Fibroblast of lung (primary cell): ENCODE data around the gene GUCA1A.

Experiments
- EZH2 ChIP-seq: IDR thresholded peaks from 2 replicates; pipeline ENCODE4 v1.5.1; 2012; ENCODE audit warnings: low read length, control low read depth, mild to moderate bottlenecking; ENCODE audit errors: missing control alignments
- TF ChIP-seq, protein P1 (sequence below), 2 donors: IDR thresholded peaks in 1 of 2; conservative IDR thresholded peaks in 1 of 2; 1 replicate in 1 of 2; 2 replicates in 1 of 2; pipeline ENCODE4 v1.5.1; 2011 to 2012; ENCODE audit warnings: low read length in 2 of 2, control low read depth in 1 of 2, inconsistent platforms in 1 of 2, low read depth in 1 of 2, mild to moderate bottlenecking in 1 of 2

DNA sequence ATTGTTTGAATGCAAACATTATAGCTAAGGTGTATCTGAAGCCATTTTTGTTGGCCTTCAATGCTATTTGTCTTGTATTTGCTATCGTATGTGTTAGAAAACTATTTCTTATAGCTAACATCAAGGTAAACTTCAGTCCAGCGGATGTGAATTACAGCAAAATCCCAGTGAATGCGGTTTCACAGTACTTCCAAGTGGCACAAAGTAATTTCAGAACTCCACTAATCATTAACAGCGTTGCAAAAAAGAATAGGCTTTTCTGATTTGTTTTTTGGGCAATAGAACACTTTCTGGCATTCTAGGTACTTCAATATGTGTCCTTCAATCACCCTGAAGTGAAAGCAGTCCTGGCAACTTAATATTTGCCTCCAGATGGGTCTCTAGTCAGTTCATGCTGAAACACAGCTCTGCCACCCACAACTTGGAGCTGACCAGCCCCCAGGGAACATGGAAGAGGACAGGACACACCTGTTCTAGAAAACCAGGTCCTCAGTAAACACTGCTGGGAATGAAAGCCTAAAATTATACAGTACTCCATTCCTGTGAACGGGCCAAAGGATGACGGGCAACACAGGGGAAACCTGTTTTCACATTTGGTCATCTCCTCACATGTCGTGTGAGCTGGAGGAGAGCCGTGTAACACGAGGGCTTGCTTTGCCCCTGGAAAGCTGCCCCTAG is 54.1 kb downstream of the GUCA1A start:
- TF ChIP-seq, protein P1, sequence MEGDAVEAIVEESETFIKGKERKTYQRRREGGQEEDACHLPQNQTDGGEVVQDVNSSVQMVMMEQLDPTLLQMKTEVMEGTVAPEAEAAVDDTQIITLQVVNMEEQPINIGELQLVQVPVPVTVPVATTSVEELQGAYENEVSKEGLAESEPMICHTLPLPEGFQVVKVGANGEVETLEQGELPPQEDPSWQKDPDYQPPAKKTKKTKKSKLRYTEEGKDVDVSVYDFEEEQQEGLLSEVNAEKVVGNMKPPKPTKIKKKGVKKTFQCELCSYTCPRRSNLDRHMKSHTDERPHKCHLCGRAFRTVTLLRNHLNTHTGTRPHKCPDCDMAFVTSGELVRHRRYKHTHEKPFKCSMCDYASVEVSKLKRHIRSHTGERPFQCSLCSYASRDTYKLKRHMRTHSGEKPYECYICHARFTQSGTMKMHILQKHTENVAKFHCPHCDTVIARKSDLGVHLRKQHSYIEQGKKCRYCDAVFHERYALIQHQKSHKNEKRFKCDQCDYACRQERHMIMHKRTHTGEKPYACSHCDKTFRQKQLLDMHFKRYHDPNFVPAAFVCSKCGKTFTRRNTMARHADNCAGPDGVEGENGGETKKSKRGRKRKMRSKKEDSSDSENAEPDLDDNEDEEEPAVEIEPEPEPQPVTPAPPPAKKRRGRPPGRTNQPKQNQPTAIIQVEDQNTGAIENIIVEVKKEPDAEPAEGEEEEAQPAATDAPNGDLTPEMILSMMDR (conservative IDR thresholded peaks at IDR 0.05 in 1 of 2, IDR thresholded peaks at IDR 0.05 in 1 of 2; ENCODE audit: low read depth in 1 of 2, low read length in 2 of 2): no peak
- no peak for TF ChIP-seq EZH2
